ENCODE data around the gene THSD7B.
"Not testable (repeated sequence)": the region's sequence is repeated elsewhere in the genome, so short reads cannot be mapped to it uniquely, and the experiment has no call there.

Gene THSD7B

DNA sequence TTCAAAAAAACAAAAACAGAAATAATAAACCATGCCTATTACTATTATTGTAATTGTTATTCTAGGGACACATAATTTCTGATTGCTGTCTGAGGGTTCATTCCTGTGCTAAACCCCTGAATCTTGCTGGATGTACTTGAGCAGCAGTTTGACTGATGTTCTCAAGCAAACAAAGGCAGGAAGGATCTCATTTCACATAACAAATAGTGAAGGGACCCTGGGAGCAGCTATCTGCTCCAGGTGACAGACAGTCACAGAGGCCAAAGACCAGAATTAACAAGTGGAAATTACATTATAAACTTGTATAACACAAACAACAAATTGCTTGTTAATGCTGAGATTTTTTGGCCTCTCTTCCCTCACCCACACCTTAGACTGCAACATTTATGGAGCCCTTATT, 284.2 kb downstream of the THSD7B start:
- DNase-seq (ENCODE audit: low spot score) = no peak

DNA sequence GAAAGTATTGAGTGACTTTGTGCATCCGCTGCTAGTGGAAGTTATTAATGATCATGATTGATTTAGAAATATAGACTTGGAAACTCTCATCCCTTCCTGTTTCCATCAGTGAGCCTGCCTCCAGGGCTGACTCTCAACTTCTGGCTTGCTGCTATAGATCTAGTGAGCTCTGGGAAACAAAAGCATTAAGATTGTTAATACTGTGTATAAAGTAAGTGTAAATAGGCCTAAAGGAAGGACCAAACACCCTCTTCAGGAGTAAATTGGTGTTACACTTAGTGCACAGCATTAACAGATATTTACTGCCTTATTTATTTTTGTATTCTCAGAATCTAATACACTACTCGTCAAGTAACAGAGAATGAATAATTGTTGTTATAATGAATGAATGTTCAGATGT, 285.6 kb downstream of the THSD7B start:
- DNase-seq (ENCODE audit: low spot score) = no peak

DNA sequence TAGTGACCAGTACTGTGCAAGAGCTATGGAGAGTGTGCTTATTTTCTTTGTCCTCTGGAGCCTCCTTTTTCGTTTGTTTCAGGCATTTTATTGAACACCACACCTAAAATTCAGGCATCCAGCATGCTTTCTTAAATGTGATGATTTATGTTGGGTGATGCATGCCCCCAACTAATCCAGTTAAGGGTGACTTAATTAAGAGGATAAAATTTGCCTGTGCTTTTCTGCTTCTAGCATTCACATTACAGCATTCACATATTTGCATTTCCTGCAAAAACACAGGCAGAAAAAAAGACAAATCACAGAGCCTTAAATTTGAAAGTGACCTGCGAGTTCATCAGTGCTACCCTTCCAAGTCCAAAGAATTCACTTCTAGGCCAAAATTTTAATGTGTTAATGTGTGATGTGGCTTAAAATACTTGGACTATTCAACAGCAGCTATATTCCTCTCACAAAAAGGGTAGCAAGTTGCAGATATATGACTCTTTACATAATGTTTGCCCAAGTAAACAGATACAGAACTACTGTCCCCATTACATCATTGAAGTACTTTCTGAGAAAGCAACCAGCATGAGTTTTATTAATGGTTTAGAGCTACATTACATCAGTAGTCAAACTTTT, 286.5 kb downstream of the THSD7B start:
- no peak for DNase-seq (ENCODE audit: low spot score)

DNA sequence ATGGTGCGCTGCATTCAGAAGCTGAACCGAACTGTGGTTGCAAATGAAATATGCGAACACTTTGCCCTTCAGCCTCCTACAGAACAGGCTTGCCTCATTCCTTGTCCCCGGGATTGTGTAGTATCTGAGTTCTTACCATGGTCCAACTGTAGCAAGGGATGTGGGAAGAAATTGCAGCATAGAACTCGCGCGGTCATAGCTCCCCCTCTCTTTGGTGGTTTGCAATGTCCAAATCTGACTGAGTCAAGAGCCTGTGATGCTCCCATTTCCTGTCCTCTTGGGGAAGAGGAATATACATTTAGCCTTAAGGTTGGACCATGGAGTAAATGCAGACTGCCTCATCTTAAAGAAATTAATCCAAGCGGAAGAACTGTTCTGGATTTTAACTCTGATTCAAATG, 291.4 kb downstream of the THSD7B start:
- no peak for DNase-seq (ENCODE audit: low spot score)

DNA sequence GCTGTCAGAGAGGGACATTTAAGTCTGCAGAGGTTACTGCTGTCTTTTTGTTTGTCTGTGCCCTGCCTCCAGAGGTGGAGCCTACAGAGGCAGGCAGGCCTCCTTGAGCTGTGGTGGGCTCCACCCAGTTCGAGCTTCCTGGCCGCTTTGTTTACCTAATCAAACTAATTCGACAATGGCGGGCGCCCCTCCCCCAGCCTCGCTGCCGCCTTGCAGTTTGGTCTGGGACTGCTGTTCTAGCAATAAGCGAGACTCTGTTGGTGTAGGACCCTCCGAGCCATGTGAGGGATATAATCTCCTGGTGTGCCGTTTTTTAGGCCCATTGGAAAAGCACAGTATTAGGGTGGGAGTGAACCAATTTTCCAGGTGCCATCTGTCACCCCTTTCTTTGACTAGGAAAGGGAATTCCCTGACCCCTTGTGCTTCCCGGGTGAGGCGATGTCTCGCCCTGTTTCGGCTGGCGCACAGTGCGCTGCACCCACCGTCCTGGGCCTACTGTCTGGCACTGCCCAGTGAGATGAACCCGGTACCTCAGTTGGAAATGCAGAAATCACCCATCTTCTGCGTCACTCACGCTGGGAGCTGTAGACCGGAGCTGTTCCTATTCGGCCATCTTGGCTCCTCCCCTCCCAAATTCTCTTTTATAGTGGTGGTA, 310.9 kb downstream of the THSD7B start:
- not testable (repeated sequence) for DNase-seq (ENCODE audit: low spot score)

DNA sequence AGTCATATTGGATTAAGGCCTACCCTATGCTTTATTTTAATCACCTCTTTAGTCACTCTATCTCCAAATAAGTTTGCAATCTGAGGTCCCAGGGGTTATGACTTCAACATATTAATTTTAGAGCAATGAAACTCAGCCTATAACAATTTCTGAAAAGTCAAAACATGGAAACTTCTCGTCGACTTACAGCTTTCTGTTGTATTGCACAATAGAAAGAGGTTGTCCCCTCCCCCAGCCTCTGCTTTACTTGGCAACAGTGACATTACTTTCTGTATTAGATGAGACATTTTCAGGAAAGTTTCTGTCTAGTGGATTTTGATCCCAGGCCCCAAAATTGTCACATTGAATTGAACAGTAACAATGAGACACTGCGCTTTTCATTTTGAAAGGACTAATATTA, 326.4 kb downstream of the THSD7B start:
- no peak for DNase-seq (ENCODE audit: low spot score)

DNA sequence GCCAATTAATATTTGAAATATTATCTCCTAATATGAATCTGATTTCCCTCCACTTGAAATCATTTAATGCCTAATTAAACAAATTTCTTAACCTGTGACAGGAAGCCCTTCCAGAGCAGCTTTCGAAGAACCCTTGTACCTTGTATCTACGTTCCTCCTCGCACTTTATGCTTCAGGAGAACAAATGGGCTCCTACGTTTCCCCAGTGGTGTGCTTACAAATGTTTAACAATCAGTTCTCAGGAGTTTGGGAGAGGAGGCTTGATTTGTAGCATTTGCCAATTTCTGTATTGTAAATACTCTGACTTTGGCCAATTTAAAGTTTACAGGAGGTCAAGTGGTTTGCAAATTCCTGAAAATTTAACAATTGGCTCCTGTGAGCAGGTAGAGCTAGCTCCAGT, 327.8 kb downstream of the THSD7B start:
- no peak for DNase-seq (ENCODE audit: low spot score)

DNA sequence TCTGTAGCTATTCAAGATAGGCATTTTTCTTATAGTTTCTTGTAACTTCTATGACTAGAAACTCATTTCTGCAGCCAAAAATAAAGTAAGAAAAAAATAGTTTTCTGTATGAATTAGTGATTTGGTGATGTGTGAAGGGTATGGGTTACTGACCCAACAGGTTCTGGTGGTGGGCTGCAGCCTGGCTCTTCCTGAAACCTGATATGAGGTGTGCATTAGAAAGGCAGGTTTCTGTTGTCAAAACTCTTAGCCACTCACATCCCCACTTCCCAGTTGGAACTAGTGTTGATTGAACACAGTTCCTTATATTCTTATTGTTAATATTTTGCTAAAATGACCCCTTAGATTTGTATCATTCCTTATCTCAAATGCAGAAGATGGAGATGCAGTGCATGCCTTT, 330.8 kb downstream of the THSD7B start:
- DNase-seq (ENCODE audit: low spot score) = no peak

DNA sequence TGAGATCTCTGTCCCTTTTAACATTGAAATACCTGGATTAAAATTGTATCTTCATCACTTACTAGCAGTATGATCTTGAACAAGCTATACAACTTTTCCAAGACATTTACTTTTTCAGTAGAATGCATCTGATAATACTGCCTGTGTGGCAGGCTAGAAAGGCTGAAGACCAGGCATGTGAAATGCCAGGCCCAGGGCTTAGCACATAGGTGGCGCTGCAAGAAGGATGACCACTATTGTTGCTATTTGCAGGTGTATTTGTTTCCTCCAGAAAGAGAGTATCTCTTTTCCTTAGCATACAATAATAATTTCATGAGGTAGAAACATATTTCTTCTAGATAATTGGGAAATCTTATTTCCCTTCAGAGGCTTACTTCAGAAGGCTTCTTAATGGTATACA, 331.3 kb downstream of the THSD7B start:
- DNase-seq (ENCODE audit: low spot score) = no peak

DNA sequence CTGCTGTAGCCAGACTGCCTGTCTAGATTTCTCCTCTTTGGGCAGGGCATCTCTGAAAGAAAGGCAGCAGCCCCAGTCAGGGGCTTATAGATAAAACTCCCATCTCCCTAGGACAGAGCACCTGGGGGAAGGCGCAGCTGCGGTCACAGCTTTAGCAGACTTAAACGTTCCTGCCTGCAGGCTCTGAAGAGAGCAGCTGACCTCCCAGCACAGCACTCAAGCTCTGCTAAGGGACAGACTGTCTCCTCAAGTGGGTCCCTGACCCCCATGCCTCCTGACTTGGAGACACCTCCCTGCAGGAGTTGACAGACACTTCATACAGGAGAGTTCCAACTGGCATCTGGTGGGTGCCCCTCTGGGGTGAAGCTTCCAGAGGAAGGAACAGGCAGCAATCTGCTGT, 336.5 kb downstream of the THSD7B start:
- not testable (repeated sequence) for DNase-seq (ENCODE audit: low spot score)

DNA sequence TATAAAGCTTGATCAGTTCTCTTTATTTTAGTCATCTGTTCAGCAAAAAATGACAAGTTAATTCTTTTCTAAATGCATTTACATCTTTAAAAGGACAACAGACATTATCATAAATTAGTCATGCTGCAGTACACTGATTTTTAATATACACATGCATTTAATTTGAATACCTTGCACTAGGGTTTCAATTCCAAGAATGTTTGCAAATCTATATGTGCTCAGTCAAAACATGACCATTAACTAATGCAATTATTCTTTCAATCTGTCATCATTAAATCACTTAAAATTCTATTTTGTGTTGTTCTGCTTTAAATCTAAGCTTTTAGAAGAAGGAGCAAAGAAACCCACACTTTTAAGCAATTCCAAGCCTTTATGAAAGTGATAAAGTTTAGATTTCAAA, 342.6 kb downstream of the THSD7B start:
- no peak for DNase-seq (ENCODE audit: low spot score)

DNA sequence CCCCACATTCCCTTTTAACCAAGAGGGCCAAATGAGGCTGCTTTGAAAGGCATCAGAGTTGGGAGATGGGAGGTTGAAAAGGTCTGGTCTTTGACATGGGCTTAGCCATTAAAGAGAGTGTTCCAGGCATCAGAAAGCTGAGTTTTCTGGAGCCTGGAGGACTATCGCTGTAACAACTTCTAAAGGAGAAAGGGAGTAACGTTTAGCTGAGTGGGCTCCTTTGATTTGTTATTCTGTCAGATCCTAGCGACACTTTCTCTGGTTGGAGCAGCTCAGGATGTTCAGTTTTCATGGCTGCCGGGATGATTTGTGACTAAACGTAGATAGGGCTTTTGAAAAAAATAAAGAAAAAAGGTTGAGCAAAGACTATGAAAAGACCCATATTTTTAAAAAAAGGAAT, 346.6 kb downstream of the THSD7B start:
- DNase-seq (ENCODE audit: low spot score) = no peak

DNA sequence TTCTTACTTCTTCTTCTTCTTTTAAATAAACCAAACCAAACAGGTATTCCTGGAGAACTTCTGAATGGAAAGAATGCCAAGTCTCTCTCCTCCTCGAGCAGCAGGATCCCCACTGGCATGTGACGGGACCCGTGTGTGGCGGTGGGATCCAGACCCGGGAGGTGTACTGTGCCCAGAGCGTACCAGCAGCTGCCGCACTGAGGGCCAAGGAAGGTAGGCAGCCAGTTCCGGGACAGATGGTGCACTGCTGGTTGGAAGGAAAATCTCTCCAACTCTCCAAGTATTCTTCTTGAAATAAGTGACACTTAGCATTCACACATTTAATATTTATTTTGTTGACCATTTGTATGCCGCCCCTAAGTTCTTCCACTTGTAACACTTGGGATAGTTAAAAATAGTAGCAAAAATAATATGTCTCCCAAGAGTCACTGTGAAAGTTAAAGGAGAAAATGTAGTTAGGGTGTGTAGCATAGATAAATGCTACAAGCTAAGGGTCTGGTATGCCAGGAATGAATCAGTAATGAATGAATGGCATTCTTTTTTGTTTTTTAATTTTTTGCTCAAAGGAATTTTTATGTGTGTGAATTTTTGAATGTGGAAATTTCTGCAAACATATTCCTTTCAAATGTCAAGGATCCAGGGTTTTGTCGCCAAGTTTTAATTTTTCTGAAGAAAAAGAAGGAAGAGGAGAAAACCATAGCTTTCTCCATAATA, 349.9 kb downstream of the THSD7B start:
- DNase-seq (ENCODE audit: low spot score) = no peak

DNA sequence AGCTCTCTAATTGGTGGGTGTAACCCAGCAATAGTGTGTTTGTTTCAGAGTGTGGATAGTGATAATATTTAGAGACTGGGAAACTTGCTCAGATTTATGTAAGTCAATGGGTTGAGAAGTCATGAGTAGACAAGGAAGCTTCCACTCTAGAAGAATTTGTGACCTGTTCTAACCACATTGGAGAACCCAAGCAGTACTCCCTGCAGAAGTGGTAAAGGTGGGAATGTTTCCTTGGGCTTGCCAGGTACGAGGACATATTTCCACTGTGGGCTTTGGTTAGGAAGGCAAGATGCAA, 350.4 kb downstream of the THSD7B start:
- DNase-seq (ENCODE audit: low spot score) = no peak

DNA sequence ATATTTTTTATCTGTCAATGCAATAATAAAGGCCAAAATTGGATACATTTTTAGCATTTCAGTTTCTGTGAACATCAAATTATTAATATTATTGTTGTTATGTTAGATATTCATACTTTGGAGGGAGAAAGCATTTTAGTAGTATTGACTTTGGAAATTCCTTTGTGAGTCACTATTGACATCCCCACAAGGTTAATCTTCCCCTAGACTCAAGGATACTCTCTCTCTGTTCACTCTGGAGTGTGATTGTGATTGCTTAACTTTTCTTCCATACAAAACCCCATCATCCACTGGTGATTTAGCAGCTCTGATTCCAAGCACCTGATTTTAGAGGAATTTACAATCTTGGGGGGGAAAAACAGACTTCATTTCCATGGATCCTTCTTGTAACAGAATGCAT, 352.0 kb downstream of the THSD7B start:
- no peak for DNase-seq (ENCODE audit: low spot score)

DNA sequence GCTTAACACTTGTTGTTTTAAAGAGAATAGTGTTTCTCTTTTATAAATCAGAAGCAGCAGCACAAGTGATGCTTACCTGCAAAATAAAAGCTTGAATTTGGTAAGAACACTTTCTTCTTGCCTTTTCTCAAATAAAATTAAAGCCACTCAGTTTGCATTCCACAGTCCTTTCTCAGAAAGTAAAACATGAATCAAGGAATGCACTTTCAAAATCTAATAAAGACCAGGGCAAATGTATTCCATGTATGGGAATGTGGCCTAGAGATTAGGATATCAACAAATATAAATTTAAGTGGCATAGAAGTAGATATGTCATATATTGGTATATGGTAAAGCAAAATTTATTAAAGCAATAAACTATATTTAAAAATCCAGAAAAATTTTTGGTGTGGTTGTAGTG, 352.8 kb downstream of the THSD7B start:
- no peak for DNase-seq (ENCODE audit: low spot score)

DNA sequence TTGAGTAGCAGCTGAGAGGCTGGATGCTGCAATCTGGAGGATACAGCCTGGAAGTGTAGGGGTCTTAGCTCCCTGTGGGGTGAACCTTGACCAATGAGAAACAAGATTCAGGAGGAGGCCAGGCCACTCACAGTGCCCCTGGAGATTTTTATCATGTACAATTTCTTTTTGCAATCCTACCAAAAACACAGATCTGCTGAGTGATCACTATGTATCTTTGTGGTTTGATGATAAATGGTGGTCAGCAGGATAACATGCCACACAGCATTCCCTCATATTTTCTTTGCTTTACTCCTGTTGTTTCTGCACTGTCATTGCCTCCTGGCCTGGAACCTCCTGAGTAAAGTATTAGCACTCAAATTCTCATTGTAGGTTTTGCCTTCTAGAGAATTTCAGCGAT, 357.9 kb downstream of the THSD7B start:
- DNase-seq (ENCODE audit: low spot score) = no peak

DNA sequence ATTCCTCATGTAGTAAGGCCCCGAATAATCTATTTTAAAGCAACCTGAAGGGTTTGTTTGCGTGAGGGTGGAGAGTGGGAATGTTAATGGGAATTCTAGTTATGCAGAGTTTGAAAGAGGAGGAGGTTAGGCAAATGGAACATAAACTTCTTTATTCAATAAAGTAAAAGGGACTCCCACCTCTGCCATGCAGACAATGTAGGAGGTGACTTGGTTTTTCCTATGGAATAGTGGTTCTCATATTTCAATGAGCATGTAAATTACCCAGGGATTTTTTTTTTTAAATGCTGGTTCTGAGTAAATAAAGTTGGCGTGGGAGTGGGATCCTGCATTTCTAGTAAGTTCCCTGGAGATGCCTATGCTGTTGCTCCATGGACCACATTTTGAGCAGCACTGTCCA, 367.9 kb downstream of the THSD7B start:
- no peak for DNase-seq (ENCODE audit: low spot score)

DNA sequence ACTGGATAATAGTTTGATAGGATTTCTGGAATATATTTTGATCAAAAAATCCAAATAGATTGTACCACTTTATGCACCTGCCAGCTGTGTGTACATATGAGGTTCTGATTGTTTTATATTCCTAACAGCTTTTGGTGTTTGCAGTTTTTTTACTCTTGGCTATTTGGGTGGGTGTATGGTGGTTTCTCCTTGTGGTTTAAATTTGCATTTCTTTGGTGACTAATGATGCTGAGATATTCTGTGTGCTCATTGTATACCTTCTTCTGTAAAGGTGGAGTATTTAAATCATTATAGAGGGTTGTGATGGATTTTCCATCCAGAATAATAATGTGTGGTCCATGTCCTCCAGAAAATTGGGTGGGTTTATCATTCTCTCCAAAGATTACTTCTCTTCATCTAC, 372.9 kb downstream of the THSD7B start:
- DNase-seq (ENCODE audit: low spot score) = no peak

DNA sequence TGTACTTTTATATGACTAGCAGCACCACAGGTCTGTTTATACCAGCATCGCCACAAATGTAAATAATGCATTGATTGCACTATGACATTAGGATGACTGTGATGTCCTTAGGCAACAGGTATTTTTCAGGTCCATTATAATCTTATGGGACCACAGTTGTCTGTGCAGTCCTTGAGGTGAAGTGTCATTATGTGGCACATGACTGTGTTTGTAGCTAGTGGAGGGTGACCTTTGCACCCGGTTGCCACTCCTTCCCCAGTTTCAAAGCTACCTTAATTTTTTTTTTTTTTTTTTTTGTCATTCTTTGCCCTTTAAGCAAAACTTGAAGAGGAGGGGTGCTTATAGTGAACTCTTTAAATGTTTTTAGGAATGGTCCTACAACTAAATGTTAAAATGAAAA, 386.4 kb downstream of the THSD7B start:
- no peak for DNase-seq (ENCODE audit: low spot score)

DNA sequence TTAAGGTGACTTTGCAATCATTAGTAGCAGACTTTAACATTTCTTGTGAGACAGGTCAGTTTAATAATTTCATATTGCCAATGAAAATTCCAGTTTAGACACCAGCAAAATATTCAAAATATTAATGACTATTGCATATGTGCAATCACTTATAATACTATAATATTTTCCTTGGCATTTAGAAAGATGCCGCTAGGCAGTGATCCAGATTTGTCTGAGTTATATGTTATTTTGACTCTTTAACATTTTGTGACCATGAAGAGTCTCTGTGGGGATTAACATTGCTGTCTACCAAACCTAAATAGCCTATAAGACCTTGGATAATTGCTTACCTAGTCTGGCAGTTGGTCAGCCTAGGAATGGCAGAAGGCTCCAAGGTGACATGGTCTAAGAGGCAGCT, 389.6 kb downstream of the THSD7B start:
- DNase-seq (ENCODE audit: low spot score) = no peak

DNA sequence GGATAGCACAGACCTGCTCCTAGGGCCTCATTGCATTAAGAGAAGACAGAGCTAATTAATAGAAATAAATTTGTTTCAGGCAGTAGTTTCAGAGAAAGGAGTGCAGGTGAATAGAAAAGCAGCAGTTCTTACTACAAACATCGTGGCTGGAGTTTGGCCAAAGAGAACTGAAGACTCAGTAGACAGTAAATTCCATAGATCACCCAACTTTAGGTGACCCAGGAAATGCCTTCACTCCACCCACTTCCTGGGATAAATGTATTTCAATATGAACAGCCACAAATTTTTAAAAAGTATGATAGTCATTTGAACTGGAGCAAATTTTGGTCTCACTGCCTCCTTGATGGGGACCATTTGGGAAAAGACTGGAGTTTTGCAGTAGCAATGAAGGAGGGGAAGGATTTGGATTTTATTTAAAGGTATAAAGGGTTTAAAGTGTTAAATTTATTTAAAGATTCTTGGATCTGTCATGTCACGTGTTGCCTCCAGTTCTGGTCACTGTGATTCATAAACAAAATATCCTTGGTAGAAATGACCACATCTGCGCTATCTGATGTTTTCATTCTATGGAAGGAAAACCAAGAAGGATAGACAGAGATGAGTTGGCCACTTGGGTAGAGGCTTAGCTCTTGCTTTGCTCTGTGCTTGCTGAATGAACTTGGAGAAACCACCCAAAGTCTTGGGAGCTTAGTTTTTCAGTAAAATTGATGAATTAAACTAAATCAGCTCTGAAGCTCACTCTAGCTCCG, 390.2 kb downstream of the THSD7B start:
- DNase-seq (ENCODE audit: low spot score) = no peak

DNA sequence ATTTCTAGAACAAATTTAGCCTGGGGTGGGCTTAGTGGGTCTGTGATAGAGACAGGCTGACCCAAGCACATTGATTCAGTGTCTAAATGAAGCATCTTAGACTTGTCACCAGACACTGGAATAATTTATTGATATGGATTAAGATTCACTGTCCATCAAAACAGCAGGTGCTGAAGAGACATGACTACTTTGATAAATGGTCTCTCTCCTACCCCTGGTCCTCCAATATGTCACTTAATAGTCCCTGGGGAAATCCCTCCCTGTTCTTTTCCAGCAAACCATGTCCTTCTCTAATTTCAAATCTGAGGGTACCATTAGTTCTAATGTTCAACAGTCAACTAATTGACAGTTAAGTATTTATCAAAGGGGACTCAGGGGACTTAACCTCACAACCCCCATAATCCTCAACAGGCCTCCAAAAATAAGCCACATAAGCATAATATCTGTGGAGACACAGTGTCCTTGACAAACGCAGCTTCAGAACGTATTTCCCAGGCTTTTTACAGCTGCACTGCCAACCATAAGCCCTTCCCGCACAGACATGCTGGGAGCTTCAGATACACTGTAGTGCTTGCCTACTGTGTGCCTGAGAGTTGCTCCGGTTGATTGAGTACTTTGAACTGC, 391.0 kb downstream of the THSD7B start:
- no peak for DNase-seq (ENCODE audit: low spot score)
